ENCODE results near the gene PELO.

PELO gene

GRCh38 chr5:52822437-52822836, 34.7 kb downstream of the PELO start:
- H3K27ac ChIP-seq: no peak overlapping the region
- DNase-seq (ENCODE audit: low read depth, low spot score): no peak

- no peak overlapping the region for H3K27ac ChIP-seq
- DNase-seq (ENCODE audit: low read depth, low spot score): no peak
Observed at GRCh38 chr5:52824827-52825226, 37.1 kb downstream of the PELO start.

- no peak for DNase-seq (ENCODE audit: low read depth, low spot score)
- no peak overlapping the region for H3K27ac ChIP-seq
Observed at GRCh38 chr5:52825826-52826225, 38.1 kb downstream of the PELO start.

- no peak overlapping the region for H3K27ac ChIP-seq
- no peak for DNase-seq (ENCODE audit: low read depth, low spot score)
Observed at GRCh38 chr5:52827815-52828214, 40.1 kb downstream of the PELO start.

- H3K27ac ChIP-seq: no peak overlapping the region
- DNase-seq (ENCODE audit: low read depth, low spot score): no peak
Observed at GRCh38 chr5:52829664-52830063, 41.9 kb downstream of the PELO start.

- DNase-seq (ENCODE audit: low read depth, low spot score): no peak
- H3K27ac ChIP-seq: no peak overlapping the region
Observed at GRCh38 chr5:52830650-52831049, 42.9 kb downstream of the PELO start.

- no peak overlapping the region for H3K27ac ChIP-seq
- no peak for DNase-seq (ENCODE audit: low read depth, low spot score)
Observed at GRCh38 chr5:52831786-52832511, 44.2 kb downstream of the PELO start.

GRCh38 chr5:52834320-52834719, 46.6 kb downstream of the PELO start:
- no peak overlapping the region for H3K27ac ChIP-seq
- DNase-seq (ENCODE audit: low read depth, low spot score): no peak

- no peak overlapping the region for H3K27ac ChIP-seq
- DNase-seq (ENCODE audit: low read depth, low spot score): no peak
Observed at GRCh38 chr5:52837068-52837467, 49.4 kb downstream of the PELO start.
